HepG2 (cell line): ENCODE results near the gene AAMP. TPM values are rescaled to one million over a fixed set of nuclear protein-coding genes. Genes with fewer than 3 reads are reported as not detected.

Experiments
- HOXA5 ChIP-seq: sonication (generic); formaldehyde crosslinking; IDR thresholded peaks from 2 replicates; pipeline ENCODE4 v1.4.0; 2020; ENCODE audit warnings: missing genetic modification reagents
- JUNB ChIP-seq: sonication (generic); formaldehyde crosslinking; IDR thresholded peaks from 2 replicates; pipeline ENCODE4 v1.8.0; 2022; ENCODE audit warnings: missing genetic modification reagents, mild to moderate bottlenecking, borderline replicate concordance
- KAT8 ChIP-seq: IDR thresholded peaks from 2 replicates; pipeline ENCODE4 v1.6.1; 2016; ENCODE audit warnings: missing genetic modification reagents, missing compliant biosample characterization
- KLF9 ChIP-seq: IDR thresholded peaks from 2 replicates; pipeline ENCODE4 v1.6.1; 2016; ENCODE audit warnings: low read depth
- KMT2A ChIP-seq: sonication (generic); formaldehyde crosslinking; IDR thresholded peaks from 2 replicates; pipeline ENCODE4 v1.4.0; 2020; ENCODE audit warnings: missing genetic modification reagents
- MEIS2 ChIP-seq: sonication (generic); formaldehyde crosslinking; IDR thresholded peaks from 2 replicates; pipeline ENCODE4 v1.9.0; 2021; ENCODE audit warnings: mild to moderate bottlenecking, missing genetic modification reagents
- PHB2 ChIP-seq: fragments of 450-650 bp; IDR thresholded peaks from 2 replicates; pipeline ENCODE4 v1.6.1; 2018; ENCODE audit not compliant: partially characterized antibody
- RXRA ChIP-seq: sonication (generic); formaldehyde crosslinking; IDR thresholded peaks from 2 replicates; pipeline ENCODE4 v1.5.1; 2020; ENCODE audit warnings: missing genetic modification reagents
- SMAD9 ChIP-seq: sonication (generic); formaldehyde crosslinking; IDR thresholded peaks from 2 replicates; pipeline ENCODE4 v1.5.1; 2020; ENCODE audit warnings: mild to moderate bottlenecking, missing genetic modification reagents
- SMC3 ChIP-seq: IDR thresholded peaks from 2 replicates; pipeline ENCODE4 v1.6.1; 2011; ENCODE audit warnings: low read length, improper control_type of control experiment
- SP140L ChIP-seq: sonication (generic); formaldehyde crosslinking; IDR thresholded peaks from 2 replicates; pipeline ENCODE4 v1.4.0; 2020; ENCODE audit warnings: missing genetic modification reagents, borderline replicate concordance
- ZBTB20 ChIP-seq: sonication (generic); formaldehyde crosslinking; IDR thresholded peaks from 2 replicates; pipeline ENCODE4 v1.8.1; 2023; ENCODE audit warnings: missing genetic modification reagents, low read depth, mild to moderate bottlenecking, borderline replicate concordance
- ZBTB21 ChIP-seq: sonication (generic); formaldehyde crosslinking; IDR thresholded peaks from 2 replicates; pipeline ENCODE4 v1.4.0; 2020; ENCODE audit warnings: missing genetic modification reagents
- ZFP36 ChIP-seq: fragments of 150-350 bp; IDR thresholded peaks from 2 replicates; pipeline ENCODE4 v1.6.1; 2018; ENCODE audit warnings: borderline replicate concordance, low read length, low read depth; ENCODE audit not compliant: partially characterized antibody
- ZNF232 ChIP-seq: sonication (generic); formaldehyde crosslinking; IDR thresholded peaks from 2 replicates; pipeline ENCODE4 v1.4.0; 2020; ENCODE audit warnings: missing genetic modification reagents, borderline replicate concordance
- ZNF556 ChIP-seq: sonication (generic); formaldehyde crosslinking; IDR thresholded peaks from 2 replicates; pipeline ENCODE4 v1.4.0; 2020; ENCODE audit warnings: mild to moderate bottlenecking, missing genetic modification reagents, borderline replicate concordance
- ZNF737 ChIP-seq: sonication (generic); formaldehyde crosslinking; IDR thresholded peaks from 2 replicates; pipeline ENCODE4 v1.5.0; 2020; ENCODE audit warnings: missing genetic modification reagents, mild to moderate bottlenecking, borderline replicate concordance
- ZNF841 ChIP-seq: sonication (generic); formaldehyde crosslinking; IDR thresholded peaks from 2 replicates; pipeline ENCODE4 v1.8.1; 2023; ENCODE audit warnings: missing genetic modification reagents, borderline replicate concordance
- ZSCAN9 ChIP-seq: IDR thresholded peaks from 2 replicates; pipeline ENCODE4 v1.6.1; 2016; ENCODE audit warnings: borderline replicate concordance
- ZUFSP ChIP-seq: sonication (generic); formaldehyde crosslinking; IDR thresholded peaks from 2 replicates; pipeline ENCODE4 v1.9.0; 2021; ENCODE audit warnings: missing genetic modification reagents, mild to moderate bottlenecking, borderline replicate concordance
- polyA plus RNA-seq, 8 experiments: library from polyadenylated mRNA; depleted of rRNA in 3 of 8; stranded (reverse) in 7 of 8; unstranded in 1 of 8; fragments of >200 nt; fragmentation: Illumina TruSeq in 4 of 8; extraction: Trizol in 4 of 8; gene quantifications; 2 replicates each; pipeline versions ENCODE4 v1.2.1 to v1.2.3, GENCODE V29; 2011 to 2016; ENCODE audit warnings: low read depth in 4 of 8, missing spikeins in 1 of 8, mixed read lengths in 1 of 8; ENCODE audit not compliant: insufficient read depth in 1 of 8
- total RNA-seq, 5 experiments: library from RNA; depleted of rRNA; stranded (reverse); fragments of >200 nt; fragmentation: Illumina TruSeq; extraction: Trizol; gene quantifications; 2 replicates each; pipeline ENCODE4 v1.2.3, GENCODE V29; 2016; ENCODE audit warnings: low read depth in 1 of 5
- TF ChIP-seq, protein P1 (sequence below): IDR thresholded peaks from 2 replicates; pipeline ENCODE4 v1.6.1; 2018; ENCODE audit warnings: missing genetic modification reagents, mild to moderate bottlenecking, missing compliant biosample characterization
- TF ChIP-seq, protein P2 (sequence below): sonication (generic); formaldehyde crosslinking; IDR thresholded peaks from 2 replicates; pipeline ENCODE4 v1.9.0; 2021; ENCODE audit warnings: missing genetic modification reagents, mild to moderate bottlenecking, borderline replicate concordance
- TF ChIP-seq, protein P3 (sequence below): sonication (generic); formaldehyde crosslinking; IDR thresholded peaks from 2 replicates; pipeline ENCODE4 v1.8.0; 2022; ENCODE audit warnings: mild to moderate bottlenecking, missing genetic modification reagents, moderate library complexity
- TF ChIP-seq, protein P4 (sequence below): sonication (generic); formaldehyde crosslinking; IDR thresholded peaks from 2 replicates; pipeline ENCODE4 v1.4.0; 2020; ENCODE audit warnings: missing genetic modification reagents

The AAMP gene
- total and polyA plus RNA-seq, 2 of the 13 experiments (the other 11 are each of a cell fraction or from before 2014, with no cell fraction given), result 110 to 186 TPM

DNA sequence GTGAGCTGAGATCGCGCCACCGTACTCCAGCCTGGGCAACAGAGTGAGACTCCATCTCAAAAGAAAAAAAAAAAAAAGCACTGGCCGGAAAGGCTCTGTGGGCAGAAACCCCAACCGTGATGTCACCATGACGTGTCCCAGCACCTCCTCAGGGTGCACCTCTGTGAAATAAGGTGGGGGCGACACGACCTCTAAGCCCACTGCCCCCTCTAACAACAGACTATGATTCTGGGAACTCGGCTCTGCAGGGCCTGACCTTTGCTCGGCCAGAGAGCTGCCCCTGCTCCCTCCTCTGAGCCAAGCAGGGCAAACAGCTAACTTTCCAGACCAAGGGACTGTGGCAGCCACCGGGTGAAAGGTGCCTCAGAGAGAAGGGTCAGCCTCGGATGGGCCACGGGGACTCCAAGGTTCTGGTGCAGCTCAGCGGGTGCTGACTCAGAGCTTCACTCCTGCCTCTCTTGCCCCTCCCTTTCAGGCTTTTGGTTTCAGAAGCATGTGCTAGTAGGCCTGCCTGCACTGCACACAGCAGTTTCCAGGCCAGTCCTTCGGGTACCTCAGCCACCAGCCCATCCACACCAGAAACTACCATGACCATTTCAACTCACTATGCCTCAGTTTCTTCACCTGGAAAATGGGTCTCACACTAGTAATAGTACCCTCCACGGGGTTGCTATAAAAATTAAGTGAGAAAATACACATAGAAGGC, 14.3 kb upstream of the AAMP start (continued):
- TF ChIP-seq ZNF737 (CRISPR knock-in tag), result no peak
- TF ChIP-seq MEIS2 (CRISPR knock-in tag), result no peak
- TF ChIP-seq, protein P1, sequence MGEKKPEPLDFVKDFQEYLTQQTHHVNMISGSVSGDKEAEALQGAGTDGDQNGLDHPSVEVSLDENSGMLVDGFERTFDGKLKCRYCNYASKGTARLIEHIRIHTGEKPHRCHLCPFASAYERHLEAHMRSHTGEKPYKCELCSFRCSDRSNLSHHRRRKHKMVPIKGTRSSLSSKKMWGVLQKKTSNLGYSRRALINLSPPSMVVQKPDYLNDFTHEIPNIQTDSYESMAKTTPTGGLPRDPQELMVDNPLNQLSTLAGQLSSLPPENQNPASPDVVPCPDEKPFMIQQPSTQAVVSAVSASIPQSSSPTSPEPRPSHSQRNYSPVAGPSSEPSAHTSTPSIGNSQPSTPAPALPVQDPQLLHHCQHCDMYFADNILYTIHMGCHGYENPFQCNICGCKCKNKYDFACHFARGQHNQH (CRISPR knock-in tag), result no peak
- TF ChIP-seq SP140L (CRISPR knock-in tag), result no peak
- no peak for TF ChIP-seq ZUFSP (CRISPR knock-in tag)
- TF ChIP-seq HOXA5 (CRISPR knock-in tag), result no peak
- TF ChIP-seq, protein P2, sequence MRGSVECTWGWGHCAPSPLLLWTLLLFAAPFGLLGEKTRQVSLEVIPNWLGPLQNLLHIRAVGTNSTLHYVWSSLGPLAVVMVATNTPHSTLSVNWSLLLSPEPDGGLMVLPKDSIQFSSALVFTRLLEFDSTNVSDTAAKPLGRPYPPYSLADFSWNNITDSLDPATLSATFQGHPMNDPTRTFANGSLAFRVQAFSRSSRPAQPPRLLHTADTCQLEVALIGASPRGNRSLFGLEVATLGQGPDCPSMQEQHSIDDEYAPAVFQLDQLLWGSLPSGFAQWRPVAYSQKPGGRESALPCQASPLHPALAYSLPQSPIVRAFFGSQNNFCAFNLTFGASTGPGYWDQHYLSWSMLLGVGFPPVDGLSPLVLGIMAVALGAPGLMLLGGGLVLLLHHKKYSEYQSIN (CRISPR knock-in tag), result no peak
- no peak for TF ChIP-seq ZNF556
- no peak for TF ChIP-seq SMC3
- TF ChIP-seq ZBTB21, result no peak
- TF ChIP-seq, protein P3, sequence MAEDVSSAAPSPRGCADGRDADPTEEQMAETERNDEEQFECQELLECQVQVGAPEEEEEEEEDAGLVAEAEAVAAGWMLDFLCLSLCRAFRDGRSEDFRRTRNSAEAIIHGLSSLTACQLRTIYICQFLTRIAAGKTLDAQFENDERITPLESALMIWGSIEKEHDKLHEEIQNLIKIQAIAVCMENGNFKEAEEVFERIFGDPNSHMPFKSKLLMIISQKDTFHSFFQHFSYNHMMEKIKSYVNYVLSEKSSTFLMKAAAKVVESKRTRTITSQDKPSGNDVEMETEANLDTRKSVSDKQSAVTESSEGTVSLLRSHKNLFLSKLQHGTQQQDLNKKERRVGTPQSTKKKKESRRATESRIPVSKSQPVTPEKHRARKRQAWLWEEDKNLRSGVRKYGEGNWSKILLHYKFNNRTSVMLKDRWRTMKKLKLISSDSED (CRISPR knock-in tag), result no peak
- TF ChIP-seq RXRA (CRISPR knock-in tag), result peak; percentile 79; the same call in 1 of the 2 replicates
- no peak for TF ChIP-seq ZNF841 (CRISPR knock-in tag)
- TF ChIP-seq ZBTB20 (CRISPR knock-in tag), result 0 out of 2 replicates have a peak, but pooled peaks have one; percentile 20
- TF ChIP-seq ZSCAN9 (CRISPR knock-in tag), result no peak
- no peak for TF ChIP-seq JUNB
- TF ChIP-seq PHB2, result no peak
- no peak for TF ChIP-seq ZFP36
- no peak for TF ChIP-seq KLF9 (CRISPR knock-in tag)
- TF ChIP-seq ZNF232 (CRISPR knock-in tag), result no peak
- peak; percentile 40; the same call in 1 of the 2 replicates for TF ChIP-seq KAT8 (CRISPR knock-in tag)
- TF ChIP-seq KMT2A (CRISPR knock-in tag), result peak; percentile 26; the same call in 1 of the 2 replicates
- TF ChIP-seq SMAD9 (CRISPR knock-in tag), result no peak
- TF ChIP-seq, protein P4, sequence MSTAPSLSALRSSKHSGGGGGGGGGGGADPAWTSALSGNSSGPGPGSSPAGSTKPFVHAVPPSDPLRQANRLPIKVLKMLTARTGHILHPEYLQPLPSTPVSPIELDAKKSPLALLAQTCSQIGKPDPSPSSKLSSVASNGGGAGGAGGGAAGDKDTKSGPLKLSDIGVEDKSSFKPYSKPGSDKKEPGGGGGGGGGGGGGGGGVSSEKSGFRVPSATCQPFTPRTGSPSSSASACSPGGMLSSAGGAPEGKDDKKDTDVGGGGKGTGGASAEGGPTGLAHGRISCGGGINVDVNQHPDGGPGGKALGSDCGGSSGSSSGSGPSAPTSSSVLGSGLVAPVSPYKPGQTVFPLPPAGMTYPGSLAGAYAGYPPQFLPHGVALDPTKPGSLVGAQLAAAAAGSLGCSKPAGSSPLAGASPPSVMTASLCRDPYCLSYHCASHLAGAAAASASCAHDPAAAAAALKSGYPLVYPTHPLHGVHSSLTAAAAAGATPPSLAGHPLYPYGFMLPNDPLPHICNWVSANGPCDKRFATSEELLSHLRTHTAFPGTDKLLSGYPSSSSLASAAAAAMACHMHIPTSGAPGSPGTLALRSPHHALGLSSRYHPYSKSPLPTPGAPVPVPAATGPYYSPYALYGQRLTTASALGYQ (CRISPR knock-in tag), result no peak
